HEK293 (cell line): ENCODE results near the gene CRABP2.

Source experiments
- CTCF ChIA-PET: fragments of 350-600 bp; formaldehyde crosslinking; extraction: SDS; loops from one replicate; lab custom pipeline; 2021; ENCODE audit warnings: antibody characterized with exemption; lab: Yijun Ruan, JAX
- POLR2A ChIA-PET: fragments of 300-600 bp; formaldehyde crosslinking; extraction: SDS; loops from one replicate; lab custom pipeline; 2020; ENCODE audit warnings: antibody characterized with exemption, inconsistent platforms; lab: Yijun Ruan, JAX
- H3K27ac ChIP-seq: fragments of 200-500 bp; sonication (Bioruptor generic); 2 replicates; pipeline ENCODE4 v1.5.1; 2014; ENCODE audit warnings: low read depth, low read length, control low read depth, inconsistent platforms; ENCODE audit errors: extremely low read depth
- H3K36me3 ChIP-seq, 2 experiments: fragments of 200-500 bp in 1 of 2; sonication (Bioruptor generic) in 1 of 2; 1 replicate in 1 of 2; 2 replicates in 1 of 2; pipeline ENCODE4 v1.5.1; 2014 to 2017; ENCODE audit warnings: inconsistent platforms in 2 of 2, low read length in 2 of 2; ENCODE audit not compliant: control insufficient read depth in 2 of 2, insufficient read depth in 1 of 2
- H3K4me1 ChIP-seq: fragments of 200-500 bp; sonication (Bioruptor generic); 2 replicates; pipeline ENCODE4 v1.5.1; 2014; ENCODE audit warnings: mild to moderate bottlenecking, low read length, inconsistent platforms; ENCODE audit not compliant: control insufficient read depth, insufficient read depth
- H3K4me3 ChIP-seq: 2 replicates; pipeline ENCODE4 v1.5.1; 2011; ENCODE audit warnings: low read depth, mild to moderate bottlenecking, control low read depth, low read length, moderate library complexity
- H3K9me3 ChIP-seq: fragments of 200-500 bp; sonication (Bioruptor generic); 2 replicates; pipeline ENCODE4 v1.5.1; 2014; ENCODE audit warnings: low read depth, low read length, inconsistent platforms; ENCODE audit not compliant: control insufficient read depth, insufficient read depth
- GLI2 ChIP-seq: fragments of 450-650 bp; formaldehyde crosslinking; IDR thresholded peaks from 2 replicates; pipeline ENCODE4; 2017; ENCODE audit warnings: missing biosample characterization, missing genetic modification characterization, low read depth, borderline replicate concordance
- KLF16 ChIP-seq: fragments of 450-650 bp; formaldehyde crosslinking; IDR thresholded peaks from 2 replicates; pipeline ENCODE4 v1.5.1; 2017; ENCODE audit warnings: missing biosample characterization, missing genetic modification characterization
- PRDM6 ChIP-seq: fragments of 450-650 bp; formaldehyde crosslinking; IDR thresholded peaks from 2 replicates; pipeline ENCODE4 v1.5.1; 2017; ENCODE audit warnings: missing biosample characterization, missing genetic modification characterization
- RBAK ChIP-seq: fragments of 450-650 bp; formaldehyde crosslinking; IDR thresholded peaks from 2 replicates; pipeline ENCODE4 v1.5.1; 2016; ENCODE audit warnings: missing biosample characterization, missing genetic modification characterization
- REPIN1 ChIP-seq: fragments of 450-650 bp; formaldehyde crosslinking; IDR thresholded peaks from 2 replicates; pipeline ENCODE4 v1.5.1; 2017; ENCODE audit warnings: missing biosample characterization, missing genetic modification characterization, low read depth
- SETDB1 ChIP-seq: IDR thresholded peaks from one replicate; pipeline ENCODE4 v1.6.1; 2017; ENCODE audit warnings: mild to moderate bottlenecking, low read length, moderate library complexity, mixed read lengths; ENCODE audit not compliant: insufficient read length
- SP2 ChIP-seq: fragments of 450-650 bp; formaldehyde crosslinking; IDR thresholded peaks from 2 replicates; pipeline ENCODE4 v1.5.1; 2016; ENCODE audit warnings: missing biosample characterization, missing genetic modification characterization
- SP3 ChIP-seq: fragments of 450-650 bp; formaldehyde crosslinking; IDR thresholded peaks from 2 replicates; pipeline ENCODE4 v1.5.1; 2016; ENCODE audit warnings: missing biosample characterization, missing genetic modification characterization
- ZBTB20 ChIP-seq: fragments of 450-650 bp; formaldehyde crosslinking; IDR thresholded peaks from 2 replicates; pipeline ENCODE4 v1.5.1; 2016; ENCODE audit warnings: missing biosample characterization, missing genetic modification characterization
- ZBTB48 ChIP-seq: fragments of 450-650 bp; formaldehyde crosslinking; IDR thresholded peaks from 2 replicates; pipeline ENCODE4 v1.5.1; 2016; ENCODE audit warnings: missing biosample characterization, missing genetic modification characterization
- ZFHX2 ChIP-seq: fragments of 450-650 bp; formaldehyde crosslinking; conservative IDR thresholded peaks from 2 replicates; pipeline ENCODE4 v1.5.1; 2016; ENCODE audit warnings: missing biosample characterization, missing genetic modification characterization
- ZFP69B ChIP-seq: fragments of 450-650 bp; formaldehyde crosslinking; IDR thresholded peaks from 2 replicates; pipeline ENCODE4 v1.5.1; 2016; ENCODE audit warnings: missing biosample characterization, missing genetic modification characterization
- ZNF335 ChIP-seq: fragments of 450-650 bp; formaldehyde crosslinking; conservative IDR thresholded peaks from 2 replicates; pipeline ENCODE4 v1.5.1; 2016; ENCODE audit warnings: missing biosample characterization, missing genetic modification characterization
- ZNF341 ChIP-seq: fragments of 450-650 bp; formaldehyde crosslinking; IDR thresholded peaks from 2 replicates; pipeline ENCODE4; 2016; ENCODE audit warnings: low read depth, missing biosample characterization, missing genetic modification characterization
- ZNF398 ChIP-seq: fragments of 450-650 bp; formaldehyde crosslinking; IDR thresholded peaks from 2 replicates; pipeline ENCODE4 v1.5.1; 2017; ENCODE audit warnings: missing biosample characterization, missing genetic modification characterization
- ZNF426 ChIP-seq: fragments of 450-650 bp; formaldehyde crosslinking; IDR thresholded peaks from 2 replicates; pipeline ENCODE4 v1.5.1; 2017; ENCODE audit warnings: missing biosample characterization, missing genetic modification characterization, mild to moderate bottlenecking, inconsistent platforms, moderate library complexity
- ZNF449 ChIP-seq: fragments of 450-650 bp; formaldehyde crosslinking; IDR thresholded peaks from 2 replicates; pipeline ENCODE4 v1.5.1; 2017; ENCODE audit warnings: missing biosample characterization, mild to moderate bottlenecking, missing genetic modification characterization, moderate library complexity
- ZNF692 ChIP-seq: fragments of 450-650 bp; formaldehyde crosslinking; IDR thresholded peaks from 2 replicates; pipeline ENCODE4 v1.5.1; 2016; ENCODE audit warnings: missing biosample characterization, missing genetic modification characterization
- ZNF777 ChIP-seq: fragments of 450-650 bp; formaldehyde crosslinking; IDR thresholded peaks from 2 replicates; pipeline ENCODE4 v1.5.1; 2017; ENCODE audit warnings: missing biosample characterization, missing genetic modification characterization, borderline replicate concordance

Gene CRABP2

GRCh38 chr1:156750191-156750672, 44.8 kb upstream of the CRABP2 start (continued):
- TF ChIP-seq ZNF449 (tag by site-specific recombination) (no peak), ZNF426 (tag by site-specific recombination) (no peak), REPIN1 (0 out of 2 replicates have a peak, but pooled peaks have one; percentile 17), RBAK (tag by site-specific recombination) (no peak), ZNF398 (peak; percentile 63)

GRCh38 chr1:156749419-156750118, 44.2 kb upstream of the CRABP2 start:
- POLR2A ChIA-PET = interaction anchor here (0.6 to 1.1 kb wide), 2 partner anchors 9 to 15 kb away, joined by 3 to 6 read pairs; partner anchors contain the start of gene MRPL24
- peaks cover 0 to 23% of the 10 kb centered on the region in 2 experiments; a peak in 1 of 3 replicates for H3K36me3 ChIP-seq
- TF ChIP-seq SP3 = peak; percentile 34; the same call in 1 of the 2 replicates
- TF ChIP-seq ZBTB48 (tag by site-specific recombination) = peak; percentile 84
- TF ChIP-seq GLI2 (tag by site-specific recombination) = no peak
- 0 out of 2 replicates have a peak, but pooled peaks have one; percentile 45 for TF ChIP-seq ZFP69B
- 0 out of 2 replicates have a peak, but pooled peaks have one; percentile 40 for TF ChIP-seq ZBTB20 (tag by site-specific recombination)
- 0 out of 2 replicates have a peak, but pooled peaks have one; percentile 25 for TF ChIP-seq ZNF335
- peak; percentile 83 for TF ChIP-seq SP2 (tag by site-specific recombination)
- peak; percentile 17; the same call in 1 of the 2 replicates for TF ChIP-seq ZNF692
- TF ChIP-seq KLF16 (tag by site-specific recombination) = no peak
- TF ChIP-seq SETDB1 = no peak
- 0 out of 2 replicates have a peak, but pooled peaks have one; percentile 30 for TF ChIP-seq ZFHX2
- TF ChIP-seq PRDM6 = no peak
- no peak for TF ChIP-seq ZNF777
- 0 out of 2 replicates have a peak, but pooled peaks have one; percentile 28 for TF ChIP-seq ZNF341
- TF ChIP-seq, all 188 proteins: peak for 9
- Histone ChIP-seq H3K9me3 (no peaks in the 10 kb centered on the region), H3K4me3 (peak overlapping the region; percentile 87), H3K27ac (peak overlapping the region; percentile 95), H3K4me1 (peaks cover 11% of the 10 kb centered on the region; the same call in 1 of the 2 replicates)
- CTCF ChIA-PET = interaction anchor here (0.6 to 0.8 kb wide), 2 partner anchors 18 to 140 kb away, joined by 3 read pairs; no protein-coding TSS in a partner anchor
